ENCODE results near the gene SIX2. TPM values are rescaled to one million over a fixed set of nuclear protein-coding genes. Genes with fewer than 3 reads are reported as not detected.

Gene SIX2
- total RNA-seq, 1 donor = 0.10 TPM

GRCh38 chr2:44970846-44971450 lies 38.3 kb downstream of the SIX2 start:
- no peaks in the 10 kb centered on the region for H3K9me3 ChIP-seq (ENCODE audit: low read depth, low read length)

GRCh38 chr2:44969936-44970335 lies 39.3 kb downstream of the SIX2 start:
- no peaks in the 10 kb centered on the region for H3K9me3 ChIP-seq (ENCODE audit: low read depth, low read length)
- H3K4me3 ChIP-seq (ENCODE audit: low read length) = no peak overlapping the region
- H3K4me1 ChIP-seq (ENCODE audit: insufficient read depth, low read length) = no peaks in the 10 kb centered on the region
- peaks cover 3% of the 10 kb centered on the region for H3K27me3 ChIP-seq (ENCODE audit: insufficient read depth, low read length)

More at GRCh38 chr2:44970846-44971450, 38.3 kb downstream of the SIX2 start:
- H3K27me3 ChIP-seq (ENCODE audit: insufficient read depth, low read length) = no peaks in the 10 kb centered on the region
- H3K4me3 ChIP-seq (ENCODE audit: low read length) = no peak overlapping the region
- no peaks in the 10 kb centered on the region for H3K4me1 ChIP-seq (ENCODE audit: insufficient read depth, low read length)

- Histone ChIP-seq H3K27me3 (ENCODE audit: insufficient read depth, low read length) (peaks cover 8% of the 10 kb centered on the region), H3K4me1 (ENCODE audit: insufficient read depth, low read length) (no peaks in the 10 kb centered on the region), H3K4me3 (ENCODE audit: low read length) (no peak overlapping the region), H3K9me3 (ENCODE audit: low read depth, low read length) (no peaks in the 10 kb centered on the region)
Observed at GRCh38 chr2:44967727-44968432, 41.4 kb downstream of the SIX2 start.

- no peak overlapping the region for H3K4me3 ChIP-seq (ENCODE audit: low read length)
- peaks cover 8% of the 10 kb centered on the region for H3K27me3 ChIP-seq (ENCODE audit: insufficient read depth, low read length)
Observed at GRCh38 chr2:44967056-44967455, 42.2 kb downstream of the SIX2 start.

GRCh38 chr2:44965684-44966083 lies 43.6 kb downstream of the SIX2 start:
- Histone ChIP-seq H3K4me3 (ENCODE audit: low read length) (no peak overlapping the region), H3K4me1 (ENCODE audit: insufficient read depth, low read length) (no peaks in the 10 kb centered on the region), H3K9me3 (ENCODE audit: low read depth, low read length) (no peaks in the 10 kb centered on the region), H3K27me3 (ENCODE audit: insufficient read depth, low read length) (peaks cover 8% of the 10 kb centered on the region)

More at GRCh38 chr2:44967056-44967455, 42.2 kb downstream of the SIX2 start:
- Histone ChIP-seq H3K9me3 (ENCODE audit: low read depth, low read length) (no peaks in the 10 kb centered on the region), H3K4me1 (ENCODE audit: insufficient read depth, low read length) (no peaks in the 10 kb centered on the region)

GRCh38 chr2:44964752-44965236 lies 44.5 kb downstream of the SIX2 start:
- no peaks in the 10 kb centered on the region for H3K9me3 ChIP-seq (ENCODE audit: low read depth, low read length)
- no peaks in the 10 kb centered on the region for H3K4me1 ChIP-seq (ENCODE audit: insufficient read depth, low read length)
- H3K4me3 ChIP-seq (ENCODE audit: low read length) = no peak overlapping the region
- H3K27me3 ChIP-seq (ENCODE audit: insufficient read depth, low read length) = peaks cover 8% of the 10 kb centered on the region

GRCh38 chr2:44962176-44962695 lies 47.0 kb downstream of the SIX2 start:
- no peaks in the 10 kb centered on the region for H3K4me1 ChIP-seq (ENCODE audit: insufficient read depth, low read length)
- H3K27me3 ChIP-seq (ENCODE audit: insufficient read depth, low read length) = peaks cover 8% of the 10 kb centered on the region
- H3K4me3 ChIP-seq (ENCODE audit: low read length) = no peak overlapping the region

GRCh38 chr2:44960871-44961270 lies 48.4 kb downstream of the SIX2 start:
- Histone ChIP-seq H3K9me3 (ENCODE audit: low read depth, low read length) (no peaks in the 10 kb centered on the region), H3K27me3 (ENCODE audit: insufficient read depth, low read length) (peaks cover 14% of the 10 kb centered on the region), H3K4me3 (ENCODE audit: low read length) (no peak overlapping the region), H3K4me1 (ENCODE audit: insufficient read depth, low read length) (no peaks in the 10 kb centered on the region)

More at GRCh38 chr2:44962176-44962695, 47.0 kb downstream of the SIX2 start:
- no peaks in the 10 kb centered on the region for H3K9me3 ChIP-seq (ENCODE audit: low read depth, low read length)

GRCh38 chr2:44959855-44960254 lies 49.4 kb downstream of the SIX2 start:
- H3K27me3 ChIP-seq (ENCODE audit: insufficient read depth, low read length) = peaks cover 19% of the 10 kb centered on the region
- H3K4me3 ChIP-seq (ENCODE audit: low read length) = no peak overlapping the region
- peaks cover 10% of the 10 kb centered on the region for H3K4me1 ChIP-seq (ENCODE audit: insufficient read depth, low read length)
- H3K9me3 ChIP-seq (ENCODE audit: low read depth, low read length) = no peaks in the 10 kb centered on the region

- Histone ChIP-seq H3K27me3 (ENCODE audit: insufficient read depth, low read length) (peaks cover 35% of the 10 kb centered on the region), H3K4me1 (ENCODE audit: insufficient read depth, low read length) (peaks cover 15% of the 10 kb centered on the region), H3K4me3 (ENCODE audit: low read length) (no peak overlapping the region), H3K9me3 (ENCODE audit: low read depth, low read length) (no peaks in the 10 kb centered on the region)
Observed at GRCh38 chr2:44957656-44958327, 51.5 kb downstream of the SIX2 start.

- Histone ChIP-seq H3K9me3 (ENCODE audit: low read depth, low read length) (no peaks in the 10 kb centered on the region), H3K4me3 (ENCODE audit: low read length) (no peak overlapping the region), H3K4me1 (ENCODE audit: insufficient read depth, low read length) (peaks cover 24% of the 10 kb centered on the region), H3K27me3 (ENCODE audit: insufficient read depth, low read length) (peaks cover 44% of the 10 kb centered on the region)
Observed at GRCh38 chr2:44956843-44957242, 52.4 kb downstream of the SIX2 start.

- Histone ChIP-seq H3K4me1 (ENCODE audit: insufficient read depth, low read length) (peaks cover 26% of the 10 kb centered on the region), H3K27me3 (ENCODE audit: insufficient read depth, low read length) (peaks cover 55% of the 10 kb centered on the region), H3K9me3 (ENCODE audit: low read depth, low read length) (no peaks in the 10 kb centered on the region), H3K4me3 (ENCODE audit: low read length) (no peak overlapping the region)
Observed at GRCh38 chr2:44955593-44956392, 53.5 kb downstream of the SIX2 start.

Data from mononuclear cell (primary cell).